ENCODE data around the gene YES1.

YES1 gene

DNA sequence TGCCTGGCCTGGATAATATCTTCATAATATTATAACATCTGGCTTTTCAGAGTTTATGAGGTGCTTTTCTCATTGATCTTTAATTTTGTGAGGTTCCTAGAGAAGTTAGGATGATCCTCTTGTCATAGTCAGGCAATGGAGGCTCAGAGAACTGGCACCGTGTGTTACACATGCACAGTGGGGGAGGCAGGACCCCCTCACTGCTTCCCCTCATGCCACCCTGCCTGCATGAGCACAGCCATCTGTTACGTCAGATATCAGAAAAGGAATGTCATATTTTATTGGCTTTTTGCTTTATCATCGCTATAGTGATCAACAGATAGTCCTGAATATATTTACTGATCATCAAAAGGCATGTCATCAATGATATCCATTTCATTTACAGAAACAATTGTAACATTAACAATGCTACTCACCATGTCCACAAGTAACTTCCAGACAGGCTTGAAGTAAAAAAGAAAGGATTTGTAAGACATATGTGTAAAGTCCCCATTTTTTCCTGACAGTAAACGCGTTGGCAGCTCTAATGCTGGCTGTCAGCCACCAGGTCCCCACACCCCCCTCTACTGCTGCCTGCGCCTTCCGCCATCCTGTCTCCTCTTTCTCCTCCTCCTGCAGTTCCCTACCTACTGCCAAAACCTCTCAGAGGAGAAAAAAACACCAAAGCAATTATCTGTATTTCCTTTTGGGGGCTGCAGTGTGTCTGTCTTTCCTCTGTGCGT lies 118.4 kb downstream of the YES1 start:
- no peak overlapping the region for H3K4me3 ChIP-seq (ENCODE audit: low read depth in 1 of 2, low read length in 2 of 2)
- TF ChIP-seq EZH2 (IDR thresholded peaks at IDR 0.05; ENCODE audit: borderline replicate concordance, low read depth, low read length, severe bottlenecking): no peak
- TF ChIP-seq, protein P1, sequence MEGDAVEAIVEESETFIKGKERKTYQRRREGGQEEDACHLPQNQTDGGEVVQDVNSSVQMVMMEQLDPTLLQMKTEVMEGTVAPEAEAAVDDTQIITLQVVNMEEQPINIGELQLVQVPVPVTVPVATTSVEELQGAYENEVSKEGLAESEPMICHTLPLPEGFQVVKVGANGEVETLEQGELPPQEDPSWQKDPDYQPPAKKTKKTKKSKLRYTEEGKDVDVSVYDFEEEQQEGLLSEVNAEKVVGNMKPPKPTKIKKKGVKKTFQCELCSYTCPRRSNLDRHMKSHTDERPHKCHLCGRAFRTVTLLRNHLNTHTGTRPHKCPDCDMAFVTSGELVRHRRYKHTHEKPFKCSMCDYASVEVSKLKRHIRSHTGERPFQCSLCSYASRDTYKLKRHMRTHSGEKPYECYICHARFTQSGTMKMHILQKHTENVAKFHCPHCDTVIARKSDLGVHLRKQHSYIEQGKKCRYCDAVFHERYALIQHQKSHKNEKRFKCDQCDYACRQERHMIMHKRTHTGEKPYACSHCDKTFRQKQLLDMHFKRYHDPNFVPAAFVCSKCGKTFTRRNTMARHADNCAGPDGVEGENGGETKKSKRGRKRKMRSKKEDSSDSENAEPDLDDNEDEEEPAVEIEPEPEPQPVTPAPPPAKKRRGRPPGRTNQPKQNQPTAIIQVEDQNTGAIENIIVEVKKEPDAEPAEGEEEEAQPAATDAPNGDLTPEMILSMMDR (IDR thresholded peaks at IDR 0.05; ENCODE audit: borderline replicate concordance, extremely low read depth, low read length, poor library complexity, severe bottlenecking): no peak
- peak overlapping the region; percentile 78 for H3K27ac ChIP-seq (ENCODE audit: low read length)
- peaks cover 27% of the 10 kb centered on the region for H3K4me1 ChIP-seq (ENCODE audit: insufficient read depth, low read length)
- no peaks in the 10 kb centered on the region for H3K36me3 ChIP-seq (ENCODE audit: insufficient read depth, low read length)
- ATAC-seq (ENCODE audit: insufficient read depth, low read depth) (peak; percentile 20; the same call in 1 of the 3 replicates), DNase-seq (no peak)
- H3K9ac ChIP-seq (ENCODE audit: low read depth, low read length): peak overlapping the region; percentile 27; the same call in 1 of the 2 replicates
- no peaks in the 10 kb centered on the region for H3K9me3 ChIP-seq (ENCODE audit: insufficient read depth, low read length, severe bottlenecking)
- no peaks in the 10 kb centered on the region for H3K79me2 ChIP-seq (ENCODE audit: insufficient read depth, low read length)
- H2AFZ ChIP-seq (ENCODE audit: low read depth, low read length): peak overlapping the region; percentile 36; the same call in 1 of the 2 replicates
- H4K20me1 ChIP-seq (ENCODE audit: insufficient read depth, low read length): no peaks in the 10 kb centered on the region
- no peak overlapping the region for H3K4me2 ChIP-seq (ENCODE audit: insufficient read depth, low read length)
- no peaks in the 10 kb centered on the region for H3K27me3 ChIP-seq (ENCODE audit: insufficient read depth, low read length, poor library complexity)

DNA sequence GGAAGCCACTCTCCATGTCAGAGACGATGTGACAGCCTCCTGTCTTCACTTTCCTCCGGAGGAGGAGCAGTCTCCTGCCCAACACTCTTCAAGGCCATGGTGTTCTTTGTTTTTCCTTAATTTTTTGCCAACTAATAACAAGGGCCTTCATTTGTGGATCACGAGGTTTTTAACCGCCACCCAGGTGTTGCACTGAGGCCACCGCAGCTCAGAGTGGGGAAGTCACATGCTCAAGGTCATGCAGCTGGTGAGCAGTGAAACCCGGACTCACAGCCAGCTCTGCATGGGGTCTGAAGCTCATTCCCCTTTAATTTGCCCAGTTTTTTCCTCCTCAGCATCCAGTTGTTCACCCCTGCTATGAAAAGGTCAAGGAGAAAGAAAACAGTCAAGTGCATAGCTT lies 119.2 kb downstream of the YES1 start:
- H4K20me1 ChIP-seq (ENCODE audit: insufficient read depth, low read length): no peaks in the 10 kb centered on the region
- no peaks in the 10 kb centered on the region for H3K9me3 ChIP-seq (ENCODE audit: insufficient read depth, low read length, severe bottlenecking)
- H3K36me3 ChIP-seq (ENCODE audit: insufficient read depth, low read length): no peaks in the 10 kb centered on the region
- peak; percentile 70 for DNase-seq
- H3K27me3 ChIP-seq (ENCODE audit: insufficient read depth, low read length, poor library complexity): no peaks in the 10 kb centered on the region
- no peaks in the 10 kb centered on the region for H3K79me2 ChIP-seq (ENCODE audit: insufficient read depth, low read length)
- TF ChIP-seq EZH2 (IDR thresholded peaks at IDR 0.05; ENCODE audit: borderline replicate concordance, low read depth, low read length, severe bottlenecking): no peak
- TF ChIP-seq, protein P1 (IDR thresholded peaks at IDR 0.05; ENCODE audit: borderline replicate concordance, extremely low read depth, low read length, poor library complexity, severe bottlenecking): no peak
- H3K4me1 ChIP-seq (ENCODE audit: insufficient read depth, low read length): peaks cover 27% of the 10 kb centered on the region
- peak; percentile 88 for ATAC-seq (ENCODE audit: insufficient read depth, low read depth)
- H3K4me2 ChIP-seq (ENCODE audit: insufficient read depth, low read length): peak overlapping the region; percentile 14; the same call in 1 of the 2 replicates
- peak overlapping the region; percentile 53; the same call in 1 of the 2 replicates for H2AFZ ChIP-seq (ENCODE audit: low read depth, low read length)
- no peak overlapping the region for H3K4me3 ChIP-seq (ENCODE audit: low read depth in 1 of 2, low read length in 2 of 2)
- H3K27ac ChIP-seq (ENCODE audit: low read length): peak overlapping the region; percentile 78
- peak overlapping the region; percentile 27; the same call in 1 of the 2 replicates for H3K9ac ChIP-seq (ENCODE audit: low read depth, low read length)

DNA sequence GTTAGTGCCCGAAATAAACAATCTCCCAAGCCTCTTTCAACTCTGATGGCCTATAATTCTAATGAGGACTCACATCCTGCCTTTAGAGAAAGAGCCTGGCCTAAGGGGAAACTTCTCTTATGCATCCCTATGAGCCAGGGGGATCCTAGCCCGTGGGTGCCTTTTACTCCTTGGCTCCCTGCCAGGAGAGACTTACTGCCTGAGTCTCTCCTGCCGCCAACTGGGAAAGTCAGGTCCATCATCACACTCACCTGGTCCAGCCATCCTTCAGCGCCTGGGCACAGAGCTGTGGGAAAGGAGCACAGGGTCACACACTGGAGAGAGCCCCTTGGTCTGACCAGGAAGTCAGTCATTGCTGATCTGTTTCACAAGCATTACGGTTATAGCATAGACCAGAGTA lies 123.7 kb downstream of the YES1 start:
- no peaks in the 10 kb centered on the region for H3K36me3 ChIP-seq (ENCODE audit: insufficient read depth, low read length)

More for the DNA sequence above, 123.7 kb downstream of the YES1 start:
- ATAC-seq (ENCODE audit: insufficient read depth, low read depth) (no peak), DNase-seq (no peak)
- Histone ChIP-seq H3K4me1 (ENCODE audit: insufficient read depth, low read length) (peaks cover 23% of the 10 kb centered on the region), H3K4me2 (ENCODE audit: insufficient read depth, low read length) (no peak overlapping the region), H3K4me3 (ENCODE audit: low read depth in 1 of 2, low read length in 2 of 2) (no peak overlapping the region), H2AFZ (ENCODE audit: low read depth, low read length) (no peak overlapping the region), H3K79me2 (ENCODE audit: insufficient read depth, low read length) (no peaks in the 10 kb centered on the region), H3K9ac (ENCODE audit: low read depth, low read length) (no peak overlapping the region), H3K27ac (ENCODE audit: low read length) (no peak overlapping the region), H4K20me1 (ENCODE audit: insufficient read depth, low read length) (no peaks in the 10 kb centered on the region), H3K27me3 (ENCODE audit: insufficient read depth, low read length, poor library complexity) (no peaks in the 10 kb centered on the region), H3K9me3 (ENCODE audit: insufficient read depth, low read length, severe bottlenecking) (no peaks in the 10 kb centered on the region)
- no peak for TF ChIP-seq EZH2 (IDR thresholded peaks at IDR 0.05; ENCODE audit: borderline replicate concordance, low read depth, low read length, severe bottlenecking)
- TF ChIP-seq, protein P1 (IDR thresholded peaks at IDR 0.05; ENCODE audit: borderline replicate concordance, extremely low read depth, low read length, poor library complexity, severe bottlenecking): no peak

Measured in DND-41 (cell line).